Islet precursor cell (in vitro differentiated cells): ENCODE measurements around the gene TTC28.
"Not testable (repeated sequence)": the region's sequence is repeated elsewhere in the genome, so short reads cannot be mapped to it uniquely, and the experiment has no call there.

Experiments
- DNase-seq: peaks from one replicate; pipeline ENCODE4 v3.0.0-alpha.2; 2018

TTC28 gene

DNA sequence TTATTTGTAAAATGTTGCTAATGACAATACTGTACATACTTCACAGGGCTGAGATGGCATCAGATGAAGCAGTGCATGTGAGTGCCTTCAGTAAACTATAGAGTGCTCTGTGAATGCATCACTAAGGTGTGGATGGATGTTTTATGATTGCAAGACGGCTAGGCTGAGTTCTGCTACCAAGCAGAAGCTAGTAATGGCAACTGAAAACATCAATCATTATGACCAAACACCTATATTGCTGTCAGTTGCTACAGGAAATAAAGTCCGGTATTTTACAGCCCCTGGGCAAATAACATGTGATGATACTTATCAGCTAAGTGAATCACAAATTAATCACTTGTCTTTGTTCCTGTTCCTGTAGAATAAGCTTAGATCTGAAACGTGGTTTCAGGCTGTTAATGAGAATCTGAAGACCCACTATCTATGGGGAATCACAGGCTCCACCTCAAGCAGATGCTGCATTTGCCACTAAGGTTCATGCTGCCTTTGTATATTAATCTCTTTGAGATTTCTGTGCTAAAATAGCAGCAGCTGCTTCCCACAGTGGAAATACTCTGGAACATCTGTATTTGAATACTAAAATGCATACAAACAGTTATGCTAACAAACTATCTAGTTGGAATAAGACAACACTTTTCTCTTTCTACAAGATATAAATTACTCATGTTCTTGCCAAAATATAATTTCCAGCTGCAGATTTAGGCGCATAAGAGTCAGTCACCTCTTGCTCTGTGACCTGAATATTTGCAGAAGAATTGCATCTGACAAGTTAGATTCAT is 506.6 kb downstream of the TTC28 start:
- DNase-seq: no peak

DNA sequence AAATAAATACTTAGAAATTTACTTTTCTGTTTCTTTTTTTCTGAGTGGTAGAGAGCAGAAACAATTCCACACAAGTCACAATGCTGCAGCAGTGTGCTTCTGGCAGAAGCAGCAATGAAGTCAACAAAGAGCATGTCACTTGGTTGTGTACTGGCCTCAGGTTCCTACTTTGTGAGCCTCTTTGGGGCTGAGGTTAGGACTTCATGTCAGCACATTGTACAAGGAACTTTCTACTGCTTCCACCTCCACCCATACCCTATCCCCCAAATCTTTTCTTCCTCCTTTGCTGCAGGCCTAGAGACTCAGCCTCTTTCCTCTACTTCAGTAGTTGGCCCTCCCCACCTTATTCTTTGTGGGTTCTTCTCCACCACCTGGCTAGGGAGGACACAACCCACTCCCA is 507.9 kb downstream of the TTC28 start:
- DNase-seq: no peak

DNA sequence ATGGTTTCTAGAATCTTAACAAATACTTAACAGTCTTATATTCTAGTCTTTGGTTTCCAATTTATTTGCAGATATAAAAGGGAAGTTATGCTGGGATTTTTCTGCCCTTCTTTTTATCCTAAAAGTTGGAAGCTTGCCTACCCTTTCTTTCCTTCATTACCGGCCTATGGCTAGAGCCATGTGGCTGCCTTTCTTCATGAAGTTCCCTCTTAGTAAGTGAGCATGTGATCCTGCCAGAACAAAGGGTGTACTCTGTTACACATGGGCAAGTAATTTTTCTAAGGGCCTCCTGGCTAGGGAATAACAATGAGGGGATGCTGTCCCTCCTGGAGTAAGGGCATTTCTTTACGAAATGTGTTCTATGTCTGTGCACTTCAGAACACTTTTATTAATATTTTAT is 508.5 kb downstream of the TTC28 start:
- DNase-seq: no peak

DNA sequence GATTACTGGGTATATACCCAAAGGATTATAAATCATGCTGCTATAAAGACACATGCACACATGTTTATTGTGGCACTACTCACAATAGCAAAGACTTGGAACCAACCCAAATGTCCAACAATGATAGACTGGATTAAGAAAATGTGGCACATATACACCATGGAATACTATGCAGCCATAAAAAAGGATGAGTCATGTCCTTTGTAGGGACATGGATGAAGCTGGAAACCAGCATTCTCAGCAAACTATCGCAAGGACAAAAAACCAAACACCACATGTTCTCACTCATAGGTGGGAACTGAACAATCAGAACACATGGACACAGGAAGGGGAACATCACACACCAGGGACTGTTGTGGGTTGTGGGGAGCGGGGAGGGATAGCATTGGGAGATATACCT is 510.3 kb downstream of the TTC28 start:
- DNase-seq: not testable (repeated sequence)

DNA sequence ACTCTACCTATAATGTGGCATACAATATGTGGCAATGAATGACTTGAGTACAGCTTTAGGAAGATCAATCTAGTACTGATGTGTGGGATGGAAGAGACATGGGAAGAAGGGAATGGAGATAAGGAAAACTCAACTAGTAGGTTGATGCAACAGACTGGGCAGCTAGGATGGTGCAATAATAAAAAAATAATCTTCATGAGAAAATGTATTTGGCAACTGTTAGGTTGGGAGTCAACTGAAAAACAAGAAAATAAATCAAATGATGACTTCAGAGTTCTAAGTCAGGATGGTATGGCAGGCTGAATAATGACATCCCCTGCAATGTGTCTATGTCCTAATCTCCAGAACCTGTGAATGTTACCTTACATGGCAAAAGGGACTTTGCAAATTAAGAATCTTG is 523.8 kb downstream of the TTC28 start:
- DNase-seq: no peak

DNA sequence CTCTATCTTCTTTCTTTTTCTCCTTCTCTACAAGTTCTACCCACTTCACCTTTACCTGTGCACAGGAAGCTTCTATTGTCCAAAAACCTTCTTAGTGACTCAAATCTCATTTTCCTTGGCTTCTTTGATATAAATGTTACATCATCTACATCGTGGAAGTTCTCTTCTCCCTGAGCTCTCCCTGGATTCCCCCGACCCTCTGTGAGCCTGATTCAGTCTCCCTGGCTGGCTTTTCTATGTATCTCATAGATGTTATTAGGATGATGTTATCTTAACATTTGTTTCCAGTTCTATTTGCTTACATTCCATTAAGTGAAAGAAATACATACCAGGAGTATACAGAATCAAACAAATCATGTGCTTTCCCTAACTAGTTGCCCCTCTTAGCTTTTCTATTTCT is 524.8 kb downstream of the TTC28 start:
- no peak for DNase-seq

DNA sequence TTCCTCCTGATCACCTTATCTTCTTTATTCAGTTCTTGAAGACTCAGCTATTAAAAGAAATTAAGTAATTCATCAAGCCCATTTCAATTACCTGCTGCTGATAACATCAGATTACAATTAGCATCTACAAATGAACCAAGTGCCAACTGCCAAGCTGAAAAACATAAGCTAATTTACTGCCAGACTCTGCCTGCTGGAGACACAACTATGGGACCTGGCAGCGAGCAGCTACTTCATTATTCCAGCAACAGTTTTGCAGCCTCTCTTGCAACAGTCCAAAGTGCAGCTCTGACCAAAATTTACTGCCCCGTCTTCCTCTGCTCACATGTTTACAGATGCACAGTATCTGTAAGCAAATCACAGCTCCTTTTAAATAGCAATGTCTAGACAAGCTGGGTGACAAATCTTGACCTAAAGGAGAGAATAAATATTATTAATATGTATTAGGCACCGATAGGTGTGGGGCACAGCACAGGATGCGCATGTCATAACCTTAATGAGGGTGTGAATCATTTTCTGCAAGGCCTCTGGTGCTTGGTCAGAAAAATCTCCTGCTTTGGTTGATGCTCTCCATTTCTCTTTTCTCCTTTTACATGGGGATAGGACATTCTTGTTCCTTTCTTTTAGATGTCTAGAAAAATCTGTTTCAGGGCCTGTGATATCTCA is 528.4 kb downstream of the TTC28 start:
- DNase-seq: no peak

DNA sequence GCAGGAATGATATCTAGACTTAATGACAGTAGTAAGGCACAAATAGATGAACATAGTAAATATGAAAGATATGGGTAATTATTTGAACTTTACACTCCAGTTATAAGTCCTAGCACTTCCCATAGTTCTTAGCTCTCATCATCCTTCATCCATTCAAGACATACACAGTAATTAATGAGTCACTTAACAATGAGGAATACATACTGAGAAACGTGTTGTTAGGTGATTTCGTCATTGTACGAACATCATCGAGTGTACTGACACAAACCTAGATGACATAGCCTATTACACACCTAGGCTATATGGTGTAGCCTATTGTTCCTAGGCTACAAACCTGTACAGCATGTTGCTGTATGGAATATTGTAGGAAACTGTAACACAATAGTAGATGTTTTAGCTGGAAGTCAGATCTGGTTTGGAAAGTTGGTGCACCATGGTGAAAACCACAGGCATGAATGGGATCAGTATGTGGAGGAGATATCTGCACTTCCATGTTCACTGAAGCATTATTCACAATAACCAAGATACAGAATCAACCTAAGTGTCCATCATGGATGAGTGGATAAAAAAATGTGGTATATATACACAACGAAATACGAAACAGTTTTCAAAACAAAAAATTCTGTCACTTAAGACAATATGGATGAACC is 530.7 kb downstream of the TTC28 start:
- no peak for DNase-seq

DNA sequence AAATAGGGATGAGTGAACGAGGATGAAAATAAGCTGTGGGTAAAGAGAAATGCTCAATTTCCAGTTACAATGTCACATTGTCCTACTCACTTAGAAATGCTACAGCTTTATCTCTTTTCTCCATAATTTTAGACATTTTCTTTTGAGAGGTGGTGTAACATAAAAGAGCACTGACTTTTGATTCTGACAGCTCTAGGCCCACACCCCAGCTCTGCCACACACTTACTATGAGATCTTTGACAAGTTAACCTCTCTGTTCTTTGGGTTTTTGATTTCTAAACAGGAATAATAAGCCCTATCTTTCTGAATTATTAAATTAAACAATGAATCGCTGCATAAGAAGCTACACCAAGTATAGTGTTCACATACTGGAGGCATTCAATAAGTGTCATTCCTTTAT is 532.2 kb downstream of the TTC28 start:
- no peak for DNase-seq

DNA sequence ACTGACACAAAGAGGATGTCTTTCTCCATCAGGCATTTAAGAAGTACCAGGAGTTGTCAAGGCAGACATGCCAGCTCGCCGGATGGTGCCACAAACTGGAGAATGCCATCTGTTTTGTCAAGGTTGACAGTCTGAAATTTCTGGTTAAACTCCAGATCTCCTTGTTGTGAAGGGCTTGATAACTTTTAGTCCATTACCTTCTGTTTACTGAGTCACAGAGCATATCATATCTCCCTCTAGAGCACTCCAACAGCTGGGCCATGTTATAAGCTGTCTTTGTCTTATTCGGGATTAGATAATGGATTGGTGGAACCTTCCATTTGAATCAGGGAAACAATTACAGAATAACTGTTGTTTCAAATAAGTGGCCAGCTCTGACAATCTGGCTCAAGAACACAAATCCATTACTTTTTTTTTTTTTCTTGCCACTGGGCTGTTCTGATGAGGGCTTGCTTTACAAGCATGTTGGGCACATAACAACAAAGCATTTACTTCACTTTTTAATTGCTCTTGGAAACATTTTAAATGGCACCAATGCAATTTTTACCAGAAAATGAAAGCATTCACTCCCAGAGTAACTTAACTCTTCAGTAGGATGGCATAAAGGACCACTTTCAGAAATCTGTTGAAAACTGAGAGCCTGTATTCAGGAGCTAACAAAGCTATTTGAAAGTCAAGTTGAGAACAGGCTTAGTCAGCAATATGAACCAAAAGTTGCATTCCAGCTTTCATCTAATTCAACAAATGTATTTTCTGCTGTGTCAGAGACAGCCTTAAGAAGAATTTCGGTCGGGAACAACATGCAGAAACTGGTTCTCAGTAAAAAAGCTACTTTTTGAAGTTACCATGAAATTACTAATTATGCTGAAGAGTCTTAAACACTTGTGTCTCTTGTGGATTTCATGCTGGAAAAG is 533.0 kb downstream of the TTC28 start:
- no peak for DNase-seq

DNA sequence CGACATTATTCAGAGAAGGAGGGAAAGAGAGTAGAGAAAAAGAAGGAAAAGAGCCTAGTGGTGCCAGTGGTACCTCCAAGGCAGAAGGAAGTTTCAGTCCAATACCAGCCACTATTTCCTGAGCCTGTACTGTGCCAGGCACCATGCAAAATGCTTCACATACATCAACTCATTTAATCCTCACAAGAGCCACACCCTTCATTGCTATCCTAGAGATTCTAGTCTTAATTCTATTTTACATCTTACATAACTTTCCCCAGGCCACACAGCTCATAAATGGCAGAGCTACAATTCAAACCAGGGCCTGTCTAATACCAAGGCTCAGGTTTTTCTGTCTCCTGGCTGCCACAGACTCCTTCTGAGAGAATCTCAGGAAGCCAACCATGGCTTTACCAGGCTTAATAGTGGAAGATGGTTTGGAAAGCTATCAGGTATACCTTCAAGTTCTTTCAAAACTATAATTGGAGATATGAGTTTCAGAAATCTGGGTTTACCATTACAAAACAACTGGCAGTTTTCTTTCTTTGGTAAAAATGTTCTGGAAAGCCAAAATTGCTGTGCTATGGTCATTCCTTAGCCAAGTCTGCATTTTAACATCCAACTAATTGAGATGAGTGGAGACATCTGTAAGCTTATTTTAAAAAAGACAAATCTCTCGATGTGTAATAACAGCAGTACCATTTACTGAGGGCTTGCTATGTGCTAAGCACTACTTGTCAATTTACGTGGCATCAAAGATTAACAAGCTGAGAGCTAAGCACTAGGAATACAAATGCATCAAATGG is 535.5 kb downstream of the TTC28 start:
- no peak for DNase-seq

DNA sequence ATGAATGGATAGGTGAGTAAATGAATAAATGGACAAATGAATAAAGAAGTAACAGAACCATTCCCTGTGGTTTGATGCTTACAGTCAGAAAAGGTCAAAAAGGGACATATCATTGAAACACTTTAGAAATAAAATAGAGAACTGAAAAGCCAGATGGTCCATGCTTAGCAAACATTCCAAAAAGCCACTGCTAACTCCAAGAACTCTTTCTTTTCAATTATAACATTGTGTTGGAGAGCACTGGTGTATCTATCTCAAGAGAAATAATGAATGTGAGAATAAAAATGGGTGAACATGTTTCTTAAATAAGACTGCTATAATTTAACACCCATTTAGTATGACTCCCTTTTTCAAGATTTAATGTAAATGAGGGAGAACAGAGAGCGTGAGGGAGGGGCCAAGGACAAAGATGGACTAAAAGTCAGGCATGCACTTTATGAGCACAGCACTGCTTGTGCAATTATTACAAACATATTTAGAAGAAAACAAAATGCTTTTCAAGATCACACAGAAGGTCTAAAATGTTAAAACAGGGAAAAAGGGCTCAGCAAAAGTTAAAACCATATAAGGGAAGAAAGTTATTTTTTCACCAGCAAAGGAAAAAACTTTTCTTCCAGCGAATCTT is 536.3 kb downstream of the TTC28 start:
- no peak for DNase-seq

DNA sequence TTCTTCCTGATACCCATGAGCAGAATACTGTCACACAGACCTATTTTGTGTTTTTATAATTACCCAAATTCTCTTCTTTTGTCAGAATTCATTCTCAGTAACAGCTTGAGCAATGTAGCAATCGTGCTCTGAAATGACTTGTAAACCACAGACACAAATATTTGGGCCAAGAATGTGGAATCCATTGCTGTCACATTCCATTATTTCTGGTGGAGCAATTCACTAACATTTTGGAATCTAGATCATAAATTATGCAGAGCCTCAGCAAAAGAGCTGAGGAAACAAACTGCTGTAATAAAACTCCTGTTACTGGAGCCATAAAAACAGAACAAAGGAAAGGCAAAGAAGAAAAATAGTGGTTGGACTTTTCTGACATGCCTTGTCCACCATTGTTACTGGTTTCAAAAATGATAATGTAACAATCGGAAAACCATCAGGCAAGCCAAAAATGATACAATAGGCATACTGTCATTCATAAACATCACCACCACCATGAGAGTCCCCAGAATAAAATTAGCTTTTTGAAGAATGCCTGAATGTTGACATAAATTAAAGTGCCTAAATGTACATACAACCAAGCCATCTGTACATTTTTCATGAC is 537.2 kb downstream of the TTC28 start:
- no peak for DNase-seq

DNA sequence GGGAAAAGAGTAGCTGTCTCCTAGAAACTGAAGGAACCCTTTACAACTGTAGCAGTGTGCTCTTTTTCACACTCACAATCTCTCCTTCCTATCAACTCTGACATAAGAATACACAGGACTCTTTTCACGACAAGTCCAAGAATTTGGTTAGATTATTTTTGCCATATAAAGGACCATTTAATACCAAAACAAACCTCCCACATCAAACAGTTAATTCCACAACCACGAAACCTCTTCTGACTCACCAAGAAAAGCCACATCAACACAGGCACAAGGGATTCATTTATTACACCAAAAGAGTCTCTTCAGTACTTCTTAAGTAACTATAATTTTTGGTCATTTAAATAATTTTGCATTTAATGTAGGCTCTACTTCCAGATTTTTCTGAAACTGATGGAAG is 538.0 kb downstream of the TTC28 start:
- DNase-seq: no peak

DNA sequence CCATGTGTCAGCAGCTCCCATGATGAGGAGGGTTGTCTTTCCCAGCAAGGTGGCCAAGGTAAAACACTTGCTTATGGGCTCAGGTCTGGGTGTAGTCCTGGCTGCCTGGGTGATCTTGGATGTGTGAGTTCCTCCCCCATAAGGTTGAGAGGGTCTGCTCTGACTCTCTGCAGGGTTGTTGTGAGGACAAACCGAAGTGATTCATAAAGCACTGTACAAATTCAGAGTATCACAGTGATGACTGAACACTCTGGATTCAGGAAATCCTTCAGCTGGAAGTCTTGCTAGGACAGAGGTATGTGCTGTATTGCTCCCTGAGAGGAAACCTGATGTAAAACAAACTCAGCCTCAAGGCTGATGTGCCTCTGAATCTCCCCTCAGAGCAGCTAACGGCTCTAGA is 539.7 kb downstream of the TTC28 start:
- DNase-seq: no peak

DNA sequence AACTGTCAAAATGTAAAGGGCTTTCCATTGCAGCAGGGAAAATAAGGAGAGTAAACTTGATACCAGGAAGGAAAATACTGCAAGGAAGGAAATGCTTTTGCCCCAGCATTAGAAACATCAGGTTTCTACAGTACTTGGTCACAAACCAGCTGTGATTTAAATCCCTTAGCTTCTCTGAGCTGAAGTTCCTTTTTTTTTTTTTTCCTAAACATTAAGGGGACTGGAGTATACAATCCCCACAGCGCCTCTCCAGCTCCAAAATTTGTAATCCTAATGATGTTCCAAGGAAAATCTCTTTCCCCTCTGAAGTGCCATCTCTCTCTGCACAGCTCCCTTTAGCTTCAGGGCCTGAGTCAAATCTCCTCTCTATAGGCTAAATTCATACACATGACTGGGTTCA is 540.1 kb downstream of the TTC28 start:
- no peak for DNase-seq

DNA sequence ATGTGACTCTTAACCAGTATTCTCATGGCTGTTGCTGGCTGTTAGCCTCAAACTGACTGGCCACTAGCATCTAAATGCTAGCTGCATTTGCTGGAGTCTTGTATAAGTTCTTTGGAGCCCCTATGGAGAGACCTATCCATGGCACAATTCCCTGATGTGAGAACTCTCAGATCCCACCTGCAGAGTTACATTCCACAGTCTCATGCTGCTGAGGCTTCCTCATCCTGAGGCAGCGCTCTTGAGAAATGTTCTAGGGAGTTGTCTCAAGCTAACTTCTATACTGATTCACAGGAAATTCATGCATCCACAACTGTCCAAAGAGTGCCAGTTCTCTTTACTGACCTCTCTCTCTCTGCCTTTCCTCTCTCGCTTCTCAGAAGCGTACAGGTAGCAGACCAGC is 542.6 kb downstream of the TTC28 start:
- DNase-seq: no peak

DNA sequence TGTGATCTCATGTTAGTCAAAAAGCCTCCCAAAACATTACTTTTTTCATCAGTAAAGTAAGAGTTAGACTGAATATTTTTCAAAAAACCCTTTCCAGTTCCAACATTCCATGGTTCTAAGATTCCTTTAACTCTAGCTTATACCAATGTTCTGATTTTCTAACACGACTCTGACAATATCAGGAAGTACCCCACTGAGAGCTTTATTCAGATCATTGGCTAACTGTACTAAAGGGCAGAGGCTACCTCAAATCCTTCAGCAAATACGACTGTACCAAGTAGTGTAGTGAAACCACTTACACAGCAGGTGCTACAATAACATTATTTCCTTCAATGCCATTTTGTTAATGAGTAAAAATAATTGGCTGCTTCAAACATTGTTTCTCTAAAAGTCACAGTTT is 547.2 kb downstream of the TTC28 start:
- no peak for DNase-seq

DNA sequence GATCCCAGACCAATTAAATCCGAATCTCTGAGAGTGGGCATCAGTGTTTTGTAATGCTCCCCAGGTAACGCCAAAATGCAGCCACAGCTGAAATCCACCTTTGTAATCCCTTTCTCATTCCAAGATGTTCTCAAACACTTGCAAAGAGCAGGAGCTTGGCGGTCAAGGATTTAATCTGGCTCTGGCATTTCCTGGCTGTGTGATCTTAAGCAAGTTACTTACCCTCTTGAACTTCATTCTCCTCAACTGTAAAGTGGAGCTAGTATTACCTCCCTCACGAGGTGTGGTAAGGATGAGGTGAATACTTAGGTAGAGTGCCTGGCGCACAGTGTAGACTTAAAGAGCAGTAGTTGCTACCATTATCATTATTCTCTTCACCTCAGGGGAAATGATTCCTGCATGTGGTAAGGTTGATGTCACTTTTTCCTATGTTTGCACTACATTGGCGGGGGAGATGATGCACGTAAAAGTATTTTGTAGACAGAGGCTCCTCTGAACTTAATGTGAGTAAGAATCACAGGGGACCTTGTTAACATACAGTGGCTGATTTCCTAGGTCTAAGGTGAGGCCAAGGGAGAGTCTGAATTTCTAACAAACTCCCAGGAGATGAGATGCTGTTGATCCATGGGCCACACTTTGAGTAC is 550.2 kb downstream of the TTC28 start:
- no peak for DNase-seq

DNA sequence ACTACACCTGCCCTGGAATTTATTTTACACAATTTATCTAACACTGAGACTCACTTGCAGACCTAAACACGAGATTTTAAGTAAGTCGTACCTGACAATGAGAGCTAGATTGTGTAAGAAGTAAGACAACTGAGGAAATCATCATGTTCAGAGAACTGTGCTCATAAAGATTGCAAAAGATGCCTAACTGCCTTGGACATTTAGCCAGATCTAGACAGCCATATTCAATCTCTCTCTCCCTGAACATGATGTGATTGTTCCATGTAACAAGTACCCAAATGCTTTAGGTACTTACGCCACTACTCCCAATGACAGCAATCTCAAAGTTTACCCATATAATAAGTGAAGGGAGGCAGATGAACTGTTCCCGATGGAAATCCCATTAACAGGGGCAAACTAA is 550.8 kb downstream of the TTC28 start:
- no peak for DNase-seq

DNA sequence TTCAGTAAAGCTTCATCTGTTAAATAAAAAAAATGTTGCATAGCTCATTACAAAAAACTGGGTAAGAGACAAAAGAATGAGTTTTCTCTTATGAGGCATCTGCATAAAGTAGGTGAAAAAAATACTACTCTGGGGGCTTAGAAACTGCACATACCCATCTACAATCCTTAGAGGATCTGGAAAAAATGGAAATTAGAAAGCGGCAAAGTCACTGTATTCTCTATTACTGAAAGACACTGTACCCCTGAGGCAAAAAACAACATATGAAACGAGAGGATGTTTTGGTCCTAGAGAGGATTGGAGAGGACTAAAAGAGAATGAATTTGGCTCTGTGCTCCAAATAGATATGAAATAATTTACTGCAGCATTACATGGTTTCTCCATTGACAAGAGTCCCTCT is 553.8 kb downstream of the TTC28 start:
- no peak for DNase-seq
